ENCODE measurements around the gene CX3CR1. TPM values are rescaled to one million over a fixed set of nuclear protein-coding genes. Genes with fewer than 3 reads are reported as not detected.

The CX3CR1 gene
- total and polyA plus RNA-seq, 9 of the 15 experiments (the other 6 are each of a cell fraction or from before 2014, with no cell fraction given): 0.03 to 0.21 TPM; not detected in 7

GRCh38 chr3:39284457-39284881 is 4.6 kb upstream of the CX3CR1 start (continued):
- TF ChIP-seq PURB (CRISPR knock-in tag; IDR thresholded peaks at IDR 0.05; ENCODE audit: low read depth) (no peak), ZNF668 (CRISPR knock-in tag; IDR thresholded peaks at IDR 0.05) (no peak), ZNF395 (CRISPR knock-in tag; IDR thresholded peaks at IDR 0.05) (peak; percentile 91), NR2C2 (CRISPR knock-in tag; IDR thresholded peaks at IDR 0.05) (no peak), NR2C2 (tag; IDR thresholded peaks at IDR 0.05) (peak; percentile 82), ZC3H8 (IDR thresholded peaks at IDR 0.05) (no peak), MEIS2 (IDR thresholded peaks at IDR 0.05; ENCODE audit: partially characterized antibody) (no peak), NFXL1 (CRISPR knock-in tag; IDR thresholded peaks at IDR 0.05) (peak; percentile 11; the same call in 1 of the 2 replicates), ZNF75A (CRISPR knock-in tag; IDR thresholded peaks at IDR 0.05) (no peak), NEUROD1 (IDR thresholded peaks at IDR 0.05; ENCODE audit: borderline replicate concordance, low read depth, low read length, partially characterized antibody) (no peak), ZNF324 (CRISPR knock-in tag; IDR thresholded peaks at IDR 0.05) (no peak), SRF (CRISPR knock-in tag; IDR thresholded peaks at IDR 0.05) (no peak), TAF7 (tag; IDR thresholded peaks at IDR 0.05) (peak; percentile 77), ZNF24 (IDR thresholded peaks at IDR 0.05) (no peak), JUN (IDR thresholded peaks at IDR 0.05; ENCODE audit: borderline replicate concordance, low read depth, low read length) (no peak), JUN (CRISPR knock-in tag; IDR thresholded peaks at IDR 0.05; ENCODE audit: borderline replicate concordance) (no peak), RUNX1 (IDR thresholded peaks at IDR 0.05; ENCODE audit: low read depth) (no peak), FOXJ2 (tag; IDR thresholded peaks at IDR 0.05) (no peak), MYNN (IDR thresholded peaks at IDR 0.05) (no peak), MYNN (CRISPR knock-in tag; IDR thresholded peaks at IDR 0.05) (no peak), IFI16 (CRISPR knock-in tag; IDR thresholded peaks at IDR 0.05) (no peak), ZNF592 (IDR thresholded peaks at IDR 0.05) (peak; percentile 70), GTF2E2 (tag; IDR thresholded peaks at IDR 0.05) (no peak), RCOR1 (IDR thresholded peaks at IDR 0.05; ENCODE audit: borderline replicate concordance in 1 of 2, low read depth in 2 of 2, low read length in 2 of 2) (no peak), CCNT2 (IDR thresholded peaks at IDR 0.05; ENCODE audit: borderline replicate concordance, extremely low read depth, insufficient read length, low read depth, low read length) (no peak), TRIM28 (IDR thresholded peaks at IDR 0.05) (no peak), NONO (IDR thresholded peaks at IDR 0.05; ENCODE audit: low read depth in 2 of 2, low read length in 1 of 2) (no peak), ZFP36 (IDR thresholded peaks at IDR 0.05; ENCODE audit: low read depth, low read length, partially characterized antibody) (no peak)
